GM12878 (cell line): ENCODE results near the gene CCN5. TPM values are rescaled to one million over a fixed set of nuclear protein-coding genes. Genes with fewer than 3 reads are reported as not detected.
"Not testable (repeated sequence)": the region's sequence is repeated elsewhere in the genome, so short reads cannot be mapped to it uniquely, and the experiment has no call there.

ENCODE experiments used
- ATAC-seq: fragments of 200-7000 bp; cut with Tn5 transposase; 3 replicates; pipeline ENCODE4 v1.9.1; 2020; ENCODE audit warnings: mild to moderate bottlenecking, moderate library complexity
- BruUV-seq: library from RNA; stranded (reverse); fragments of 400-500 nt; replicated peaks from 2 replicates; lab custom pipeline; 2021; lab: Mats Ljungman, UMichigan
- CTCF ChIA-PET: fragments of 300-600 bp; sonication (Branson Sonifier 250); formaldehyde crosslinking; extraction: SDS; loops from one replicate; lab custom pipeline; 2021; ENCODE audit warnings: inconsistent platforms; lab: Yijun Ruan, JAX
- POLR2A ChIA-PET: fragments of 350-600 bp; formaldehyde crosslinking; extraction: SDS; loops from one replicate; lab custom pipeline; 2021; ENCODE audit warnings: inconsistent platforms; lab: Charles Lee
- RAD21 ChIA-PET: fragments of 300-600 bp; sonication (Branson Sonifier 250); formaldehyde crosslinking; loops from one replicate; lab custom pipeline; 2023; ENCODE audit warnings: antibody characterized with exemption; ENCODE audit not compliant: unreplicated experiment; lab: Charles Lee
- SMC1A ChIA-PET: fragments of 300-600 bp; sonication (Branson Sonifier 250); formaldehyde crosslinking; loops from one replicate; lab custom pipeline; 2023; ENCODE audit not compliant: unreplicated experiment, uncharacterized antibody; lab: Charles Lee
- DNase-seq: peaks from one replicate; pipeline ENCODE4 v3.0.0-alpha.2; 2011; ENCODE audit warnings: low read depth, low spot score
- FAIRE-seq: peaks from 3 replicates; lab custom pipeline; 2011; peaks lifted over from hg19 to GRCh38; lab: Jason Lieb, UNC
- H2AFZ ChIP-seq: 2 replicates; pipeline ENCODE4 v1.6.0; 2011; ENCODE audit warnings: low read depth, low read length, control low read depth; ENCODE audit not compliant: control insufficient read depth
- H3K27ac ChIP-seq: 2 replicates; pipeline ENCODE4 v1.5.1; 2011; ENCODE audit warnings: control low read depth; ENCODE audit not compliant: control insufficient read depth, insufficient read depth
- H3K27me3 ChIP-seq, 2 experiments: replicated peaks in 1 of 2; 2 replicates each; pipeline versions ENCODE4 v1.6.0 to v1.6.1; 2011; ENCODE audit warnings: low read length in 1 of 2; ENCODE audit not compliant: control insufficient read depth in 2 of 2, insufficient read depth in 2 of 2
- H3K36me3 ChIP-seq, 2 experiments: 2 replicates each; pipeline ENCODE4 v1.5.1; 2011; ENCODE audit warnings: low read length in 1 of 2; ENCODE audit not compliant: control insufficient read depth in 2 of 2, insufficient read depth in 2 of 2
- H3K4me1 ChIP-seq: 2 replicates; pipeline ENCODE4 v1.6.1; 2011; ENCODE audit warnings: mild to moderate bottlenecking, low read length, moderate library complexity, mixed read lengths; ENCODE audit not compliant: control insufficient read depth, insufficient read depth
- H3K4me2 ChIP-seq: 2 replicates; pipeline ENCODE4 v1.6.0; 2011; ENCODE audit warnings: control low read depth; ENCODE audit not compliant: control insufficient read depth, insufficient read depth
- H3K4me3 ChIP-seq: fragments of 200-600 bp; sonication (generic); 2 replicates; pipeline ENCODE4 v1.5.1; 2016
- H3K79me2 ChIP-seq: 2 replicates; pipeline ENCODE4 v1.6.0; 2011; ENCODE audit warnings: low read length; ENCODE audit not compliant: control insufficient read depth, insufficient read depth
- H3K9ac ChIP-seq: 2 replicates; pipeline ENCODE4 v1.8.0; 2011; ENCODE audit warnings: low read length, control low read depth, mixed read lengths; ENCODE audit not compliant: control insufficient read depth, insufficient read depth
- H3K9me3 ChIP-seq: replicated peaks from 3 replicates; pipeline ENCODE4 v1.5.1; 2011; ENCODE audit warnings: mild to moderate bottlenecking, low read length; ENCODE audit not compliant: control insufficient read depth, insufficient read depth
- H4K20me1 ChIP-seq: 2 replicates; pipeline ENCODE4 v1.6.0; 2011; ENCODE audit not compliant: control insufficient read depth, insufficient read depth
- BMI1 ChIP-seq: fragments of 450-650 bp; IDR thresholded peaks from 2 replicates; pipeline ENCODE4 v1.6.1; 2016; ENCODE audit warnings: mild to moderate bottlenecking, moderate library complexity, borderline replicate concordance
- CBX5 ChIP-seq: sonication (generic); IDR thresholded peaks from 2 replicates; pipeline ENCODE4 v1.6.1; 2016; ENCODE audit warnings: low read depth, moderate library complexity, mild to moderate bottlenecking, inconsistent platforms
- JUNB ChIP-seq: IDR thresholded peaks from 2 replicates; pipeline ENCODE4 v1.6.1; 2016; ENCODE audit warnings: antibody characterized with exemption, mild to moderate bottlenecking
- SUPT20H ChIP-seq: IDR thresholded peaks from 2 replicates; pipeline ENCODE4 v1.6.1; 2011; ENCODE audit warnings: low read depth, mild to moderate bottlenecking, low read length, moderate library complexity, borderline replicate concordance; ENCODE audit not compliant: control insufficient read depth
- TARDBP ChIP-seq: IDR thresholded peaks from 2 replicates; pipeline ENCODE4 v1.6.1; 2016; ENCODE audit warnings: borderline replicate concordance
- WGBS: methylation state at CpG from one replicate; pipeline ENCODE4 v1.1.6; 2016; ENCODE audit warnings: low lambda C conversion rate; ENCODE audit not compliant: insufficient replicate concordance, insufficient coverage; ENCODE audit errors: missing lambda C conversion rate; 5-methylcytosine and 5-hydroxymethylcytosine counted together
- in situ Hi-C: fragments of 300-500 bp; cut with MboI; formaldehyde crosslinking; loops from 9 replicates; pipeline ENCODE4 v1.14.3; 2018; ENCODE audit warnings: mixed read lengths
- intact Hi-C: fragments of 100-400 bp; cut with micrococcal nuclease; formaldehyde crosslinking; loops from one replicate; pipeline ENCODE4 v1.14.2; 2022; ENCODE audit not compliant: unreplicated experiment
- polyA plus RNA-seq, 11 experiments: library from polyadenylated mRNA; depleted of rRNA in 4 of 11; unstranded in 6 of 11; stranded (reverse) in 5 of 11; fragments of >200 nt; fragmentation: Nextera tagmentation in 4 of 11; fragmentation: Illumina TruSeq in 1 of 11; extraction: Ambion mirVana in 4 of 11; extraction: Trizol in 1 of 11; gene quantifications; 1 replicate in 1 of 11; 2 replicates in 10 of 11; pipeline versions ENCODE4 v1.2.1 to v1.2.3, GENCODE V29; 2011 to 2016; ENCODE audit warnings: inconsistent platforms in 2 of 11, missing spikeins in 2 of 11, low read depth in 1 of 11
- total RNA-seq, 4 experiments: library from RNA; depleted of rRNA in 3 of 4; stranded (reverse); fragments of >200 nt in 3 of 4; fragmentation: Illumina TruSeq in 1 of 4; extraction: Trizol in 1 of 4; gene quantifications; 2 replicates each; pipeline versions ENCODE4 v1.2.1 to v1.2.3, GENCODE V29; 2013 to 2021
- TF ChIP-seq, protein P1 (sequence below): fragments of 450-650 bp; IDR thresholded peaks from 2 replicates; pipeline ENCODE4 v1.6.1; 2017; ENCODE audit warnings: mild to moderate bottlenecking, low read depth, inconsistent platforms; ENCODE audit not compliant: poor library complexity, severe bottlenecking
- TF ChIP-seq, protein P2 (sequence below): fragments of 150-350 bp; IDR thresholded peaks from 2 replicates; pipeline ENCODE4 v1.6.1; 2016; ENCODE audit warnings: low read depth, low read length
- TF ChIP-seq, protein P3 (sequence below): fragments of 450-650 bp; IDR thresholded peaks from 2 replicates; pipeline ENCODE4 v1.6.1; 2018; ENCODE audit warnings: borderline replicate concordance, mild to moderate bottlenecking; ENCODE audit not compliant: partially characterized antibody

Gene CCN5
- total and polyA plus RNA-seq, 10 of the 15 experiments (the other 5 are each of a cell fraction or from before 2014, with no cell fraction given): 0.14 to 0.15 TPM; not detected in 8

DNA sequence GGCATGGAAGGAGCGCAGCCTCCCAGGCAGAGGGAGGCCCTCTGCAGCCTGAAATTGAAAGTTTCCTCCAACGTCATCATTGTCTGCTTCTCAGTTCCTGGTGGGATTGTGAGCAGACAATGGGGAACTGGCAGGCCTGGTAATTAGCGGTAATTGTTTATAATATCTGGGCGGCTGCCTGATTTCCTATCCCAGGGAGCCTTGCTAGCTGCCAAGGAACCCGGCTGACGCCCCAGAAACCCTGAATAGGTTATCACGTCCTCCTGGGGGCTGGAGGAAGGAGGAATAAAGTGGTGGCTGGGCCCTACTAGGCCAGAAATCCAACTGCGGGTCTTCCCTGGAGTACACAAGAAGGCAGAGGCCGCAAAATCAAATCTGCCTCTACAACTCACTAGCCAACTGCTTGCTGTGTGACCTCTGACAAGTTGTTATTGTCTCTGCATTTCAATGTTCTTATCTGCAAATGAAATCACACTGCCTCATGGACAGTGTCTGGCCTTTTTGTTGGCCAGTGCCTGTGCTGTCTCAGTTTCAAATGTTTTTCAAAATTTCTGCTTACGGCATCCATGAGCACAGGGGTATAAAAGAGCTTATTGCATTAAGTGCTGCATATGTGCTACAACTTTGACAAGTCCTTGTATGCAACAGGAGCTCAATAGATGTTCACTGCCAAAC, 47.4 kb downstream of the CCN5 start:
- ATAC-seq (no peak), FAIRE-seq (no peak), DNase-seq (no peak)
- RAD21 ChIA-PET: no interaction called here
- H3K27ac ChIP-seq: no peak overlapping the region
- SMC1A ChIA-PET: no interaction called here
- no peak overlapping the region for H3K9ac ChIP-seq
- H3K27me3 ChIP-seq: no peaks in the 10 kb centered on the region; a peak in 1 of 4 replicates
- H3K9me3 ChIP-seq: no peaks in the 10 kb centered on the region
- H2AFZ ChIP-seq: no peak overlapping the region
- H3K79me2 ChIP-seq: no peaks in the 10 kb centered on the region
- TF ChIP-seq, protein P1, sequence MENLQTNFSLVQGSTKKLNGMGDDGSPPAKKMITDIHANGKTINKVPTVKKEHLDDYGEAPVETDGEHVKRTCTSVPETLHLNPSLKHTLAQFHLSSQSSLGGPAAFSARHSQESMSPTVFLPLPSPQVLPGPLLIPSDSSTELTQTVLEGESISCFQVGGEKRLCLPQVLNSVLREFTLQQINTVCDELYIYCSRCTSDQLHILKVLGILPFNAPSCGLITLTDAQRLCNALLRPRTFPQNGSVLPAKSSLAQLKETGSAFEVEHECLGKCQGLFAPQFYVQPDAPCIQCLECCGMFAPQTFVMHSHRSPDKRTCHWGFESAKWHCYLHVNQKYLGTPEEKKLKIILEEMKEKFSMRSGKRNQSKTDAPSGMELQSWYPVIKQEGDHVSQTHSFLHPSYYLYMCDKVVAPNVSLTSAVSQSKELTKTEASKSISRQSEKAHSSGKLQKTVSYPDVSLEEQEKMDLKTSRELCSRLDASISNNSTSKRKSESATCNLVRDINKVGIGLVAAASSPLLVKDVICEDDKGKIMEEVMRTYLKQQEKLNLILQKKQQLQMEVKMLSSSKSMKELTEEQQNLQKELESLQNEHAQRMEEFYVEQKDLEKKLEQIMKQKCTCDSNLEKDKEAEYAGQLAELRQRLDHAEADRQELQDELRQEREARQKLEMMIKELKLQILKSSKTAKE: no peak
- TF ChIP-seq CBX5 (no peak), TARDBP (no peak), JUNB (no peak), SUPT20H (no peak), BMI1 (no peak)
- TF ChIP-seq, protein P2, sequence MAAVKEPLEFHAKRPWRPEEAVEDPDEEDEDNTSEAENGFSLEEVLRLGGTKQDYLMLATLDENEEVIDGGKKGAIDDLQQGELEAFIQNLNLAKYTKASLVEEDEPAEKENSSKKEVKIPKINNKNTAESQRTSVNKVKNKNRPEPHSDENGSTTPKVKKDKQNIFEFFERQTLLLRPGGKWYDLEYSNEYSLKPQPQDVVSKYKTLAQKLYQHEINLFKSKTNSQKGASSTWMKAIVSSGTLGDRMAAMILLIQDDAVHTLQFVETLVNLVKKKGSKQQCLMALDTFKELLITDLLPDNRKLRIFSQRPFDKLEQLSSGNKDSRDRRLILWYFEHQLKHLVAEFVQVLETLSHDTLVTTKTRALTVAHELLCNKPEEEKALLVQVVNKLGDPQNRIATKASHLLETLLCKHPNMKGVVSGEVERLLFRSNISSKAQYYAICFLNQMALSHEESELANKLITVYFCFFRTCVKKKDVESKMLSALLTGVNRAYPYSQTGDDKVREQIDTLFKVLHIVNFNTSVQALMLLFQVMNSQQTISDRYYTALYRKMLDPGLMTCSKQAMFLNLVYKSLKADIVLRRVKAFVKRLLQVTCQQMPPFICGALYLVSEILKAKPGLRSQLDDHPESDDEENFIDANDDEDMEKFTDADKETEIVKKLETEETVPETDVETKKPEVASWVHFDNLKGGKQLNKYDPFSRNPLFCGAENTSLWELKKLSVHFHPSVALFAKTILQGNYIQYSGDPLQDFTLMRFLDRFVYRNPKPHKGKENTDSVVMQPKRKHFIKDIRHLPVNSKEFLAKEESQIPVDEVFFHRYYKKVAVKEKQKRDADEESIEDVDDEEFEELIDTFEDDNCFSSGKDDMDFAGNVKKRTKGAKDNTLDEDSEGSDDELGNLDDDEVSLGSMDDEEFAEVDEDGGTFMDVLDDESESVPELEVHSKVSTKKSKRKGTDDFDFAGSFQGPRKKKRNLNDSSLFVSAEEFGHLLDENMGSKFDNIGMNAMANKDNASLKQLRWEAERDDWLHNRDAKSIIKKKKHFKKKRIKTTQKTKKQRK: no peak
- TF ChIP-seq, protein P3, sequence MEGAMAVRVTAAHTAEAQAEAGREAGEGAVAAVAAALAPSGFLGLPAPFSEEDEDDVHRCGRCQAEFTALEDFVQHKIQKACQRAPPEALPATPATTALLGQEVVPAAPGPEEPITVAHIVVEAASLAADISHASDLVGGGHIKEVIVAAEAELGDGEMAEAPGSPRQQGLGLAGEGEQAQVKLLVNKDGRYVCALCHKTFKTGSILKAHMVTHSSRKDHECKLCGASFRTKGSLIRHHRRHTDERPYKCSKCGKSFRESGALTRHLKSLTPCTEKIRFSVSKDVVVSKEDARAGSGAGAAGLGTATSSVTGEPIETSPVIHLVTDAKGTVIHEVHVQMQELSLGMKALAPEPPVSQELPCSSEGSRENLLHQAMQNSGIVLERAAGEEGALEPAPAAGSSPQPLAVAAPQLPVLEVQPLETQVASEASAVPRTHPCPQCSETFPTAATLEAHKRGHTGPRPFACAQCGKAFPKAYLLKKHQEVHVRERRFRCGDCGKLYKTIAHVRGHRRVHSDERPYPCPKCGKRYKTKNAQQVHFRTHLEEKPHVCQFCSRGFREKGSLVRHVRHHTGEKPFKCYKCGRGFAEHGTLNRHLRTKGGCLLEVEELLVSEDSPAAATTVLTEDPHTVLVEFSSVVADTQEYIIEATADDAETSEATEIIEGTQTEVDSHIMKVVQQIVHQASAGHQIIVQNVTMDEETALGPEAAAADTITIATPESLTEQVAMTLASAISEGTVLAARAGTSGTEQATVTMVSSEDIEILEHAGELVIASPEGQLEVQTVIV: no peak
- WGBS: 41% methylated on average over 10 of the region's 10 CpGs
- CTCF ChIA-PET: no interaction called here
- POLR2A ChIA-PET: no interaction called here
- in situ Hi-C loops (no loop called here), intact Hi-C loops (no loop called here)
- no peak overlapping the region for H3K4me3 ChIP-seq
- no peaks in the 10 kb centered on the region for H3K4me1 ChIP-seq
- no peak overlapping the region for H3K4me2 ChIP-seq
- no peaks in the 10 kb centered on the region for H3K36me3 ChIP-seq
- no TSS peak for BruUV-seq
- no peaks in the 10 kb centered on the region for H4K20me1 ChIP-seq

DNA sequence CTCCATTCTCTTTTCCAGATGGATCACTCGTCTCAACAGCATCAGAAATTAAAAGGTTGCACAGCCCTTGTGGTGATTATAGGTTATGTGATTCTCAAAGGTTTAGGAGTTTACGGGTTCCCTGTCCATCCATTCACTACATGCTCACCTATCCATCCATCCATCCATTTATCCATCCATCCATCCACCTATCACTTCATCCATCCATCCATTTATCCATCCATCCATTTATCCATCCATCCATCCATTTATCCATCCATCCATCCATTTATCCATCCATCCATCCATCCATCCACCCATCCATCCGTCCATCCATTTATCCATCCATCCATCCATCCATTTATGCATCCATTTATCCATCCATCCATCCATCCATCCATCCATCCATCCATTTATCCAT, 48.6 kb downstream of the CCN5 start:
- CTCF ChIA-PET: interaction anchor here (0.7 kb wide), 1 partner anchor 10 kb away, joined by 3 read pairs; no protein-coding TSS in a partner anchor
- WGBS: 25% methylated on average over 3 of the region's 3 CpGs
- H4K20me1 ChIP-seq, H3K4me1 ChIP-seq, H3K27me3 ChIP-seq, H2AFZ ChIP-seq, H3K9me3 ChIP-seq, POLR2A ChIA-PET, H3K27ac ChIP-seq, ATAC-seq, RAD21 ChIA-PET, FAIRE-seq, in situ Hi-C loops, intact Hi-C loops, BruUV-seq, H3K4me2 ChIP-seq, H3K4me3 ChIP-seq, H3K36me3 ChIP-seq, SMC1A ChIA-PET, H3K79me2 ChIP-seq, DNase-seq, H3K9ac ChIP-seq: not testable (repeated sequence)
